HG03354 (cell line): ENCODE measurements around the gene TAAR1.
"Not testable (repeated sequence)": the region's sequence is repeated elsewhere in the genome, so short reads cannot be mapped to it uniquely, and the experiment has no call there.

Experiments used
- ATAC-seq: cut with Tn5 transposase; IDR thresholded peaks from one replicate; pipeline ENCODE4 v1.9.1; 2021; ENCODE audit warnings: mild to moderate bottlenecking; ENCODE audit not compliant: unreplicated experiment, poor library complexity, severe bottlenecking

The TAAR1 gene

DNA sequence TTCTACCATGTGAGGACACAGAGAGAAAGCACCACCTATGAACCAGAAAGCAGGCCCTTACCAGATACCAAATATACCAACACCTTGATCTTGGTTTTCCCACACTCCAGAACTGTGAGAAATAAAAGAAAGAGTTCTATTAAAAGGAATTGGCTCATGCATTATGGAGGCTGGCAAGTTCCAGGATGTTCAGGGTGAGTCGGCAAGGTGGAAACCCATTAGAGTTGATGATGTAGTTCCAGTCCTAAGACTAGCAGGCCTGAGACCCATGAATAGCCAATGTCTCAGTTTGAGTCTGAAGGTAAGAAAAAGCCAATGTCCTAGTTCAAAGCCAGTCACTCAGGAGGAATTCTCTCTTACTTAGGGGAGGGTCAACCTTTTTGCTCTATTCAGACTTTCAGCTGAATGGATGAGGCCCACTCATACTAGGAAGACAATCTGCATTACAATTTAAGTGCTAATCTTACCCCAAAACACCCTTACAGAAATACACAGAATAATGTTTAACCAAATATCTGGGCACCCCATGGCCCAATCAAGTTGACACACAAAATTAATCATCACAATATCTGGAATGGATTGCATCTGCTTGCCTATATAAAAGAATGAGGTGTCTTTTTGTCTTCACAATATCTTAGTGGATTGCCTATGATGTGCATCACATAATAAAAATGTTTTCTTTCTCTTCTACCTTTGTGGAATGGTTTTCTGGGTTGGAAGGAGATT is 5.5 kb upstream of the TAAR1 start:
- no peak for ATAC-seq

DNA sequence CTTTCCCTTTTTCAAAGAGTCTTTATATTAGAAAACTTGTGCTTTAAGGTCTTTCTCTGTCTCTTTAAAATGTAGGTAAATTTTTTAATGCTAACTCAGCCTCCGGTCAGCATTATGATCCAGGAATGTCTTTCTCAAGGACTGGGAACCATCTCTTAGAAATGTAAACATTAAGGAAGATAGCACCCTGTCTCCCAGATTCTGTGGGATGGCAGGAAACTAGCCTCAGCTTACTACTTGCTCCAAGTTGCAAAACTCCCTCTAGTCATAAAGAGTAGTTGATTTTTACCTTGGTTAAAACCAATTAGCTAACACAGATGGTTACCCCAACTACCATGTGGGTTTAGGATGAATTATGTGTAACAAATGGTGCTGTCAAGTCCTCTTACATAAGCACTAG is 4.7 kb upstream of the TAAR1 start:
- ATAC-seq: no peak

DNA sequence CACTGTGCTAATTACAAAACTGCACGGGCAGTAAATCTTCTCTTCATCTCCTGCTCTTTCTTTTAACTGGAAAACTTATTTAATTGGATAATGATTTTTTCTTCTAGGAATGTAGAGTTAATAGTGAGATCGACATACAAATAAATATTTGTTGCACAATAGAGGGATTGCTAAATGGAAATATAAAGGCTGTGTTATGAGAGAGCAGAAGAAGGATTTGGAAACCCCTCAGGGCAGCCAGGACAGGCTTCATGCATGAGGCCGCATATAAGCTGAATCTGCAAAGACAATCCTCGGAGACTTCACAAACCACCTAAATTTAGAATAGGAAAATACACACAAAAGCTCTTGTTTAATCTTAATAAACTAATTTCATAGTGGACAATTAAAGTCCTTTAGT is 2.9 kb upstream of the TAAR1 start:
- ATAC-seq: no peak

DNA sequence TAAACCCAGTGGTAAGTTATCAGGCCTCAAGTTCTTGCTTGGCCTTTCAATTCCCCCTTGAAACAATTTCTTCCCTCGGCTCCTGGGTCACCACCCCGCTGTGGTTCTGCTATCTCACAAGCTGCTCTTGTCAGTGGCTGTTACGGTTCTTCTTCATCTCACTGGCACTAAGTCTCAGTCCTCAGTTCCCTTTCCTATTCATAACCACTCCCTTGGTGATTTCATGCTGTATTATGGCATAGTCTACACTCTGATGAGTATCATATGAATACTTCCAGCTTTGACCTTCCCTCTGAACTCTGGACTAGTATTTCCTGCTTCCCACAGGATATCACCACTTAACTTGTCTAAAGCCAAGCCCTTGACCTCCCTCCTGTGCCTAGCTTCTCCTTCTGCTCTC is 7.9 kb downstream of the TAAR1 start:
- ATAC-seq: peak; percentile 35

DNA sequence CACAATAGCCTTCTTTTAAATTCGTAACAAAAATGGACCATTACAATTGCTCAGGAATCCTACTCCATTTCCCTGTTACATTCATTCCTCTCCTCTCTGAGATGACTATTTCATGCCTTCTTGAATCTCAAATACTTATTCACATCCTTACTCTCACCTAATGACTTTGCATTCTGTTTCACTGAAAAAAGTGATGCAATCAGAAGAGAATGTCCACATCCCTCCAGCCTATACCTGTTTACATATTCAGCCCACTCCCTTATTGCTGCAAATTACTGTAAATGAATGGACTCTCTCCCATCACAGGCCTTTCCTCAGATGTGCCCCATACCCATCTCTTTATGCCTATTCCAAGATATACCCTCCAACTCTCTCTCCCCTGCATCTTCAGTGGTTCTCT is 8.6 kb downstream of the TAAR1 start:
- ATAC-seq: no peak

DNA sequence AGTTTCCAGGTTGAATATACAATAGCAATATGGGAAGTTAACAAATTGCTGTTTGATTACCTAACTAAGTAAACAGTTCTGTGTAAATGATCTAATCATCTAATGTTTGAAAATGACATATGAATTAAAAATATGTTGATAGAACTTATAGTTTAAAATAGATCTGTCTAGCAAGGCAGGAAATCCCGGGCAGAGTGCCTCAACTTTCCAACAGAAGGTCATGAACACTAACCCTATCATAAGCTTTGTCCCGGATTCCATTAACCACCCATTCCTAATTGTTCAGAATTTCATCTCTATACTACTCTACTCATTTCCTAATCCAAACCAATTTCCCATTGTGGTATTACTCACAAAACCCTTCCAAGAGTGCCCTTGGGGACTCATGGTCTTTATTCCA is 10.2 kb downstream of the TAAR1 start:
- no peak for ATAC-seq

DNA sequence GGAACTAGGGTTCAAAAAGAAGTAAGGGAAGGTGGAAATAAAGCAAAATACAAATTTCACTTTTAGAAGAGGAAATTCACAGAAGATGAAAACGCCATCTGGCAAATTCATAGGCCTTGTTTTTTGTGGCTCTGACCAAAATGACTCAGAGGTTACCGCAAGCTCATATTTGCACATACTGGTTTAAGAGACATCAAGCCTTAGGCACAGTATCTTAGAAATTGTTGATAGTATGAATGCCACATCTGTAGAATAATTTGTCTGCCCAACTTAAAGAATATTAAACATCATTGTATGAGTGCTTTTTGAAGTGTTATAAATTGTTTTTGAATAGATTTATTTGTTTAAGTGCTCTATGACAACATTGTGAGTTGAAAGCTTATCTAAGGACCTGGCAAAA is 10.6 kb downstream of the TAAR1 start:
- peak; percentile 92 for ATAC-seq

DNA sequence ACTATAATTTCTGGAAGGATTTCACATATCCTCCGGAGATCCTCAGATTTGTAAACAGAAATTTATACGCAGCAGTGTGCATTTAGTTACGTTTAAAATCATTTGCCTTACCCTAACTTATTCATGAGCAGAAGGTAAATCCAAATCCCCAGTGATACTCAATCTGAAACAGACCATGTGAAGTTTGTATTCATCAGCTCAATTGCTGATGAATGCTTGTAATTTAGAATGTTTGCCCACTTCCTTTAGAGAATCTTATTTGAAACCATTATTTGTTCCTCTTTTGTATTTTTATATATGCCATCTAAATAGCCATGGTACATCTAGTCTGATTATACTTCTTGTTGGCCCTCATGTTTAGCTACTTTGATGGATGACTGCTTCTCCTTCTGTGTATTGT is 15.4 kb downstream of the TAAR1 start:
- no peak for ATAC-seq

DNA sequence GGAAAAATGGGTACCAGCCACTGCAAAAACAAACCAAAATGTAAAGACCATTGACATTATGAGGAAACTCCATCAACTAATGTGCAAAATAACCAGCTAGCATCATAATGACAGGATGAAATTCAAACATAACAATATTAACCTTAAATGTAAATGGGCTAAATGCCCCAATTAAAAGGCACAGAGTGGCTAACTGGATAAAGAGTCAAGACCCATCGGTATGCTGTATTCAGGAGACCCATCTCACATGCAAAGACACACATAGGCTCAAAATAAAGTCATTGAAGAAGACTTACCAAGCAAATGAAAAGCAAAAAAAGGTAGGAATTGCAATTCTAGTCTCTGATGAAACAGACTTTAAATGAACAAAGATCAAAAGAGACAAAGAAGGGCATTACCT is 21.8 kb downstream of the TAAR1 start:
- not testable (repeated sequence) for ATAC-seq

DNA sequence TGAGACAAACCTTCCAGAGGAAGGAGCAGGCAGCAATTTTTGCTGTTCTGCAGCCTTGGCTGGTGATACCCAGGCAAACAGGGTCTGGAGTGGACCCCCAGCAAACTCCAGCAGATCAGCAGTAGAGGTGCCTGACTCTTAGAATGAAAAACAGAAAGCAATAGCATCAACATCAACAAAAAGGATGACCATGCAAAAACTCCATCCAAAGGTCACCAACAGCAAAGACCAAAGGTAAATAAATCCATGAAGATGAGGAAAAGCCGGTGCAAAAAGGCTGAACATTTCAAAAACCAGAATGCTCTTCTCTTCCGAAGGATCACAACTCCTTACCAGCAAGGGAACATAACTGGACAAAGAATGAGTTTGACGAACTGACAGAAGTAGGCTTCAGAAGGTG is 23.1 kb downstream of the TAAR1 start:
- not testable (repeated sequence) for ATAC-seq

DNA sequence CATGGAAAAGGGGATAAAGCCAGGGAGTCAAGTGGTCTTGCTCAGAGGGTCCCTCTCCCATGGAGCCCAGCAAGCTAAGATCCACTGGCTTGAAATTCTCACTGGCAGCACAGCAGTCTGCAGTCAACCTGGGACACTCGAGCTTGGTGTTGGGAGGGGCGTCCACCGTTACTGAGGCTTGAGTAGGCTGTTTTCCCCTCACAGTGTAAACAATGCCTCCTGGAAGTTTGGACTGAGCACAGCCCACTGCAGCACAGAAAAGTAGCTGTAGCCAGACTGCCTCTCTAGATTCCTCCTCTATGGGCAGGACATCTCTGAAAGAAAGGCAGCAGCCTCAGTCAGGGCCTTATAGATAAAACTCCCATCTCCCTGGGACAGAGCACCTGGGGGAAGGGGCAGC is 23.7 kb downstream of the TAAR1 start:
- ATAC-seq: not testable (repeated sequence)

DNA sequence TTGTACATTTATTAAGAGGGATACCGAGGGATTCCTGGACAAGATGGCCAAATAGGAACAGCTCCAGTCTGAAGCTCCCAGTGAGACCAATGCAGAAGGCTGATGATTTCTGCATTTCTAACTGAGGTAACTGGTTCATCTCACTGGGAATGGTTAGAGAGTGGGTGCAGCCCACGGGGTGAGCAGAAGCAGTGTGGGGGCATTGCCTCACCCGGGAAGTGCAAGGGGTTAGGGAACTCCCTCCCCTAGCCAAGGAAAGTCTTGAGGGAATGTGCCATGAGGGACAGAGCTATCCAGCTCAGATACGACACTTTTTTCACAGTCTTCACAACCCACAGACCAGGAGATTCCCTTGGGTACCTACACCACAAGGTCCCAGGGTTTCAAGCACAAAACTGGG is 24.2 kb downstream of the TAAR1 start:
- no peak for ATAC-seq

DNA sequence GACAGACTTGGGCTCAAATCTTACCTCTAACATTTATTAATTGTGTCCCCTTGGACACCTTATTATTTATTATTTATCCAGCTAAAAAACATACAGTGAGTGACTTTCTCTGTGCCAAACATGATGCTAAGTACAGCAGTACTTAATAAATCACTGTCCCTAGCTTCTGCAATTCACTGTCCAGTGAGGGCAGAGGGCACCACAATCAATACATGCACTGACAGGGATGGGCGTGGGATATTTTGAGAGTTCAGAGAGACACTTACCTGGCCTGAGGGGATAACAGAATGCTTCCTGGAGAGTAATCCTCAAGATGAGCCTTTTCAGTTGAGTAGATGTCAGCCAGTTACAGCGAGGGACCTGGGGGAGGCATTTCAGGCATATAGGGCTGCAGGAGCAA is 25.6 kb downstream of the TAAR1 start:
- no peak for ATAC-seq

DNA sequence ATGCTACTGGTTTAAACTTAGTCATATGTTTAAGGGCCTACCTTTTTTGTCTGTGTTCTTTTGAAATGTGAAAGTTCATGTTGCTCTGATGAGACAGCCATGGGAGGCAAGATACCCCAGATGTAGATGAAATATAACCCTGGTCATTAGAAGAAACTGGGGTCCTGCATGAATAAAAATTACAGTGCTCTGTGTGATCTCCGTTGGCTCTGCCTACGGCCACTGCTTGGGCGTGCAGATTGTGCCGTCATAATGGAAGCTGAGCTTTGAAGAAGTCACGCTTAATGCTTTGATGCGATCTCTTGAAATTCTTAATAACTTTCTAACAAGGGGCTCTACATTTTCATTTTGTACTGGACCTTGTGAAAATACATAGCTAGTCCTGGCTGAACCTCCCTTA is 34.8 kb downstream of the TAAR1 start, which contains the start of gene TAAR2:
Gene TAAR2 (minus strand): TSS at position 101 of the 400 bp plus-strand sequence. CDS start 0 bp downstream, at position 101.
- ATAC-seq: no peak

DNA sequence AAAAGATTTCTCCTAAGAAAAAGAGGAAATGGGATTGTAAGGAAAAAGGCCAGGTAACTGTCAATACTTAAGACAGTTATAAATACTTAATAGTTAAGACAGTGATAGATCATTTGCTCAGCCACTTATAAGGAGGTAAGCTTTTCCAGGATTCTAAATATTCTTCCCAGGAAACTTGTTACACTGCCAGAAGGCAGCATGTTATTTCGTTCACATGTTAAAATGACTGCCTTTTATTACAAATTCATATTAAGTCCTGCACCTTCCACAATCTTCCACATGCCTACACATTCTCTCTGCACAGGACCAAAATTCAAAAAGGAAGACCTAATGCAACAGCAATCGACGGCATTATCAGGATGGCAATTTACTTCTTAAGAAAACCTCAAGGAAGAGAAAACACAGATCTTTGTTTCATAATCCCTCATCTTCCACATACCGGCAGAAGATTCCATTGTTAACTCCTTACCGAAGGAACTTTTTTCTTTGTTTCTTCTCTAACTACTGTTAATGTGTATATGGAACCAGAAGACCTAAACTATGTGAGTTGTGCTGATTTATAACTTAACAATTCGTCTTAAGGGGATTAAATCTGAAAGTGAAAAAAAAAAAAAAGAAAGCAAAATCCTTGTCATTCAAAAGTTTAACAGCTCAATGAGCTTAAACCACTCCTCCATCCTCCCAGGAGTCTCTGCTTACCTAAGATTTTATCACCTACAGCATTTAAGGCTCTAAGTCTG is 35.7 kb downstream of the TAAR1 start:
- ATAC-seq: no peak

DNA sequence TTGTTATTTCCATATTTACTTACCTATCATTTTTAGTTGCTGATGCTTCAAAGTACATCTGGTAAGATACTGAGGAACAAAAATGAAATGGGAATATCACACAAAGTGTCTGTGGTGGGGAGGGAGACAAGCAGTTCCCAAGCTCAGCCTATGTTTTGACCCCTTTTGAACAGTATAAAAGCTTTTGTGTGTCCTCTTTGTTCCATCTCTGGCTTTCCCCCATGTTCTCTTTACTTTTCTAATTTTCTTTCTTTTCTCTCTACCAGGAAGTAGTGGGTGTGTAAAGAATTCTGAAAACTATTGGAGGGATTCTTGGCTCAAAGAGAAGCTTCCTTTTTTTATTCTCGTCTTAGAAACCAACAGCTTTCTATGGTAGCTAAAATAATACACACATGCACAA is 42.3 kb downstream of the TAAR1 start:
- no peak for ATAC-seq

DNA sequence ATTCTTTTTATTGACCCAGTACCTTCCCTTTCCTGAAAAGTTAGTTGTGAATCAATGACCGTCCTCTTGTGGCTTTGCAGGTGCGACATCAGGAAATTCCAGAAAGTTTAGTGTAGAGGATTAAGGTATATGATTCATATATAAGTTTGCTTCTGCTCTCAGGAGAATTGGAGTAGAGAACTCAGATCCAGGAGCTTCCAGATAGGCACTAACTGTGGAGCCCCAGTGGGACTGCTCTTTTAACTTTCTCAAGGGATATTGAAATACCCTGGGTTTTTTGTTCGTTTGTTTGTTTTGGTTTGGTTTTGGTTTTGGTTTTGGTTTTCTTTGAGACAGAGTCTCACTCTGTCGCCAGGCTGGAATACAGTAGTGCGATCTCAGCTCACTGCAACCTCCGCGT is 44.4 kb downstream of the TAAR1 start:
- peak; percentile 59 for ATAC-seq

DNA sequence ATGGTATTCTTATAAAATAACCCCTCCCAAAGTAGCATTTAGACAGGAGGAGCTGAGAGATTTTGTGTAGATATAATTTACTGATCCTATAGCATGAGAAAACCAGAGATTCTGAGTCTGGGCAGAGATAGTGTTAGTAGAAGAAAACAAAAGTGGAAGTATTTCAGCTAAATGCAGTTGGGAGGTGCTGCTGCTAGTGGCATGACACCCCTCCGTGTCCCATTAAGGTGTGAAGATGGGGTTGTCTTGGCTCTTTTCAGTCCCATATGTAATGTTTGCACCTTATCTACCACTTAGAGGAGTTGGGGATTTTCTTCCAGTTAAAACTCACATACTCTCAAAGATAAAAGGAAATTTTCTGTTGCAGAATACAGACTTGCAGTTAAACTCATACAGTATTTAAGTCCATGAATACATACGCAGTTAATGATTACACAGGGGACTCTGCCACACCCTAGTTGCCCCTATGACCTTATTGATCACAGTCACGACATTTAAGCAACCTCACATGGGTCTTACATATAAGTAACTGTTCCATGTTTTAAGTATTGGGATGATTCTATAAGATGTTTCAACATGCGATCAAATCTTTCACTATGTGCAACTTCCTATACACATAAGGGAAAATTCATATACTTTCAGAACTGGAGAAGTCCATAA is 46.4 kb downstream of the TAAR1 start:
- ATAC-seq: no peak

DNA sequence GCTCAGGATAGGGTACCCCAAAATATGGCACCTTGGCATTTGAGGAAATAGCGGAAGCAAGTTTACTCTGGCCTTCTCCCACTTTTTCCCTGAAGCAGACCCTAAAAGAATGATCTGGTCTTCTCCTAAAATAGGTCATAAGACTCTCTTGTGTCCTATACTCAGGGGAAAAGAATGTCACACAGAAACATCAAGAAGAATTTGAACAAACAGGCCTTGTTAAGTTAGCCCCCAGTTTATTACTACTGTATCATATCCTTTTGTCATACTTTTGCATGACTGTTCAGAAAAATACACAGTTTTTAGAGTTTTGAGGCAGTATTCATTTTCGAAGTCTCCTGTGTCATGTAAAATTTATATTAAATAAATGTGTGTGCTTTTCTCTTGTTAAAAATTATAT is 47.4 kb downstream of the TAAR1 start:
- ATAC-seq: no peak

DNA sequence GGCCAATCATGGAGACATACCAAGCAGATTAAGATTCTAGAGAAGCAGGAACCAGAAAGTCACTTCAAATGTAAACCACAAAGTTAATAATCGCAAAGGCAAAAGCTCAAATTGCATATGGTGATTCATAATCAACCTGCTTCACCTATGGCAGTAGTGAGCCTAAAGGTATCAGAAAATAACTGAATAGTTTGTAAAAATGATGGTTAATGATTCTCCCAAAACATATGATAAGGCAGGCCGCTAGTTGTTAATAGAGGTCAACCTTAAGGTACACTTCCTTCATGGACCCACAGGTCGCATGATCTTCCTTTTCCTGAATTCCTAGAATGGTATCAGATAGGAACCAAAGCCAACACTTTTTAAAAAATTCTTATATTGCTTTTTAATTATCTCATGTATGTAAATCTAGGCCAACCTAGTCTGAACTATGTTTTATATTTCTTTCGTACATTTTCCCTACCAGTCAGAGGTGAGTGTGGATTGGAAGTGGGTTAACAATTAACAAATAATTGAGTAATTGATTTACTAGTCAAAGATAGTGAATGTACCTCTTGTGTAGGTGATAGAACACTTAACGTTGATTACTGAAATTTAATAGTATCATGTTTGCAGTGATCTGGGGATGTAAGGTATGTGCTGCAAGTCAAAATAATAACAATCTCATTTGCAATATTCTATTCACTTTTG is 51.3 kb downstream of the TAAR1 start:
- peak; percentile 95 for ATAC-seq
